ENCODE results near the gene TRAF6.
"Not testable (repeated sequence)": the region's sequence is repeated elsewhere in the genome, so short reads cannot be mapped to it uniquely, and the experiment has no call there.

Gene TRAF6

GRCh38 chr11:36492724-36493304, 17.3 kb downstream of the TRAF6 start:
- peak; percentile 55 to 65 for DNase-seq

GRCh38 chr11:36490026-36490806, 19.9 kb downstream of the TRAF6 start:
- DNase-seq, result no peak

DNA sequence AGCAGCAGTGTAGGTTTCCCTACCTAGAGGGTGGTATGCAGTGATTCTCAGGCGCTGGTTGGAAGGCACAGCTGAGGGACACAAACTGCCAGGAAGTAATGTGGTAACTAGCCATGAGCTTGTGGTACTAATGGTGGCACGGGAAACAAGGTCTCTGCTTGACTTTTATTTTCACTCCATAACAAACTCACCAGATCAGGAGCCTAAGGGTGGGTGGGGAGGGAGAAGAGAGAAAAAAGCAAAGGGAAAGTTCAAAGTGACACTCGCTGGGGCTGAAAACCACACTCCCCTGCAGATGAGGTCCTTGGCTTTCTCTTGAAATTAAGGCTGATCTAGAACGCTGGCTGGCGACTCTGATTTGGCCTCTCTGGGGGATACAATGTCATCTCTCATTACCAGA, 22.0 kb downstream of the TRAF6 start:
- no peak for DNase-seq

GRCh38 chr11:36487619-36488018, 22.5 kb downstream of the TRAF6 start:
- no peak for DNase-seq

DNA sequence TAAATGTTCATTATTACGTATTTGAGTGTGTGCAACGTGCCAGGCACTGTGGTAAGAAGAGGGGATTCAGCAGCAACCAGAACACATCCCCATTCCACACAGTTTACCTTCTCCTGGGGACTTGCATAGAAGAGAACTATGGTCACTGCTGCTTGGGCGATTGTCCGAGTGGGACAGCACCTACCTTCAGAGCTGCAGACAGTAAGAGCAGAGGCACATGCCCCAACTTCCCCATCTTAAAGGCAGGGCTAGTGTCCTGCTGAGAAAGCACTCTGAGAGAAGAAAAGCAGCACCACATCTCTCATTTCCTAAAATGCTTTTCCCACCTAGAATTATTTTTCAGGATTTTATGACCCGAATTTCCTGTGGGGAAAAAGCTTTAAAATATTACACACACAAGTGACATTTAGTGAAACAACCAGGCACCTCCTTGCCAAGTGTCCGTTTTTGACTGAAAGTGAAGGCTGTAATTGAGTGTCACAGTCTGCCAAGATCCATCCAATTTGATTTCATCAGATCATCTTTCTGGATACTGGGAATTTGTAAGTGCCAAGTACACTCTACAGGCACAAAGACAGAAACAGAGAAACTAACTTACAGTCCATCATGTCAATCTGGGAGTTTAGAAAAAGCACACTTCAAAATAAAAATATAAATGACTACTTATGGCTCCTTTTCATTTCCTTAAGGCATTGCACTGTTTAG, 24.6 kb downstream of the TRAF6 start:
- no peak for DNase-seq

DNA sequence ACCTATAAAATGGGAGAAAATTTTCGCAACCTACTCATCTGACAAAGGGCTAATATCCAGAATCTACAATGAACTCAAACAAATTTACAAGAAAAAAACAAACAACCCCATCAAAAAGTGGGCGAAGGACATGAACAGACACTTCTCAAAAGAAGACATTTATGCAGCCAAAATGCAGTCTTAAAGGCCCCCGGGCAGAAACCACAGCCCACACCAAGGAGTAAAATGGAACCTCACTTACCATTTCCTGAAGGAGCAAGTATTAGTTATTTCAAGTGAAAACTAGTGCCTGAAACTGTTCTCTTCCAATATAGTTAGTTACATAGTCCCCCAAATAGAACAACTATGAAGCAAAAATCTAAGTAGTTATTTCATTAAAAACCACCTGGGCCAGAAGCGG, 27.0 kb downstream of the TRAF6 start:
- not testable (repeated sequence) for DNase-seq

DNA sequence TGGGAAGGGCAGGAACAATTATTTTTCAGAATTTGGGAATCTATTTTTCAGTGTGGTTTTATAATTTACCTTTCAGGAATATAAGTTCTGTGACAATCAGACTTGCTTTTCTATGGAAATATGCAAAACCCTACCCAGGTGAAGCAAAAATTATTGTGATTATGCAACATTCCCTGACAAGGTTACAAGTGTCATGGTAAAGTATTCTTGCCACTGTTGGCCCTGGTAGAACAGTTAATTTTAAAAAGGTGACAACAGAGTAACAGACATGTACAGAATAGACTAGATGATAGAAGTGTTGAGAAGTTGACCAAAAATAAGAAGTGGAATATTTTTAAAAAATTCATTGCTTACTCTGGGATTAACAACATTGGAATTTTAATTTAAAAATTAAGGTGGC, 29.2 kb downstream of the TRAF6 start:
- no peak for DNase-seq

DNA sequence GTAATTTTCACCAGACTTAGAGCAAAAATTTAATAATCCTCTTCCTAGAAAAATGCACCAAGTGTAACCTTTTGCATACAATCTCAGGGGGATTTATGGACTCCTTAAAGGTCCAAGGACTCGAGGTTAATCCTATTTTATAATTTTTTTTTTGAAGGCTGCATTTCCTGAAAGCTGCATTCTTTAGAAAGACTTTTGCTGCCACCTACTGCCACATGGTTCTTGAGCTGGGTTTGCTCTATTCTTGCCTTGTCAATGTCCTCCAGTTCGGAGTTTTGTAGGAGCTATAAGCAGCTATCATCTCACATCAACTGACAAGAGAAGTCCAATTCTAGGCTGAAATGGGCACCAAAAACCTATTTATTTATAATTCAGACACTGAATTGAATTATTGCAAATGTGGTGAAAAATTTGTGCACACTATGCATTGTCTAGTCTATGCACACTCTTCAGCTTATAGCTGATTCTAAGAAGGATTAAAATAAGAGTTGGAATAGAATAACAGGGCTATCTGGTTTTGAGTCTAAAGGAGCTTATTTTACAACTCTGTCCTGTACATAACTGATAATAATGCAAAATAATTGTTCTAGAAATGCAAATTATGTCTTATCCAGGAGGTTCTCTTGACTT, 31.3 kb downstream of the TRAF6 start:
- peak; percentile 49 to 66 for DNase-seq

- DNase-seq, result no peak
Observed at GRCh38 chr11:36475192-36475591, 34.9 kb downstream of the TRAF6 start.

DNA sequence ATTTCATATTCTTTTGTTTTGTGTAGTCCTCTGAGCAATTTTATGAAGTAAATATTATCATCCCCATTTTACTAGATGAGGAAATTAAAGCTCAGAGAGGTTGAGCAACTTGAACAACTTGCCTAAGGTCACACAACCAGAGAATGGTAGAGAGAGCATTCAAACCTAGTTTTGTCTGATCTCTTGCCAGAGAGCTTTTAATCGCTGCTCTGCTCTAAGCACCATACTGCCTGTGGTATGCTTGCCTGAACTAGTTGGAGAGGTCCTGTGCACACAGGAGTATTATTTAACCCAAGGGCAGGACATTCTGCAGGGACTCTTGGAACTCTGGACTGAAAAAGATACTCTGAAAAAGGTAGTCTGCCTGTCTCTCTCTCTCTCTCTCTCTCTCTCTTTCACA, 38.5 kb downstream of the TRAF6 start:
- no peak for DNase-seq

GRCh38 chr11:36469881-36470802, 39.9 kb downstream of the TRAF6 start:
- DNase-seq, result no peak

DNA sequence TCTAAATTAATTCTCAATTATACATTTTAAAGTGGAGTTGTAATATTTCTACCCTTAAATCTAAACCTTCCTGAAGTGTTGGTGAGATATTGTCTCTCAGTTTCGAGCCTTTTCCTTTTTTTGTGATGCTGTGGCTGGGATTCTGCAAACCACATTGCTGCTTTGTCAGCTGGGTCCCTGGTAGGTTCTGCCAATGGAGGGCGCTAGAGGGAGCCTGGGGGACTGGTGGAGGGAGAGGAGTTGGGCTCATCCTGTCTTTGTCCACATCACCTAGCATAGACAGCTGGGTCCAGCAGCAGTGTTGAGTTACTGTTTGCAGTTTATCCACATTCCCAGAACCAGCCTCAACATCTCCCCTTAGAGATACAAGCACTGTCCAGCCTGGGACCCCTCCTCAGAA, 41.0 kb downstream of the TRAF6 start:
- DNase-seq, result no peak

GRCh38 chr11:36467916-36468315, 42.2 kb downstream of the TRAF6 start:
- no peak for DNase-seq

DNA sequence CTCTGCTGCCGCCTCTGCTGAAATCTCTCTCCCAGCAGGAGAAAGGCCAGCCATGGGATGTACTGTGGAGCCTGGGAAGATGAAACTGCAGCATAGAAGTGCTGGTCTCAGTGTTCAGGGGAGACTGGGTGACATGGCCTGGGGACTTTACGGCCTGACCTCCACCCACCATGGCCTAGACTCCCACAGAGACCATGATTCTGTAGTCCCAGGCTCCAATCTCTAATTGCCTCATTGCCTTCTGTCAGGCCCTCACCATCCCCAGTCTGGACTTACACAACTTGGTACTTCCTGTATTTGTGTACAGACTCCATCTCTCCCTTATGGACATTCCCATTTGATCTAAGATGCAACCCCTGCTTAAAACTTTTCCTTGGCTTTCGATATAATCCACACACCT, 43.1 kb downstream of the TRAF6 start:
- peak; percentile 30 to 45 for DNase-seq

GRCh38 chr11:36465449-36466163, 44.5 kb downstream of the TRAF6 start:
- DNase-seq, result no peak

- DNase-seq, result no peak
Observed at GRCh38 chr11:36464720-36465119, 45.4 kb downstream of the TRAF6 start.

- DNase-seq, result no peak
Observed at GRCh38 chr11:36463781-36464180, 46.3 kb downstream of the TRAF6 start.

DNA sequence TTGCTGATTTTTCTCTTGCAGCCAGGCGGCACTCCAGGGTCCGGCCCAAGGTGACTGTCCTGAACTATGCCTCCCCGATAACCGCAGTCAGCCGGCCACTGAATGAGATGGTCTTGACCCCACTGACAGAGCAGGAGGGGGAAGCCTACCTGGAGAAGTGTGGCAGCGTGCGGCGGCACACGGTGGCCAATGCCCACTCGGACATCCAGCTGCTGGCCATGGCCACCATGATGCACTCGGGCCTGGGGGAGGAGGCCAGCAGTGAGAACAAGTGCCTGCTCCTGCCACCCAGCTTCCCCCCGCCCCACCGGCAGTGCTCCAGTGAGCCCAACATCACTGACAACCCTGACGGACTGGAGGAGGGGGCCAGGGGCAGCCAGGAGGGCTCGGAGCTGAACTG, 47.8 kb downstream of the TRAF6 start:
- no peak for DNase-seq

GRCh38 chr11:36460220-36460619, 49.9 kb downstream of the TRAF6 start:
- no peak for DNase-seq

- no peak for DNase-seq
Observed at GRCh38 chr11:36459046-36459445, 51.0 kb downstream of the TRAF6 start.

DNA sequence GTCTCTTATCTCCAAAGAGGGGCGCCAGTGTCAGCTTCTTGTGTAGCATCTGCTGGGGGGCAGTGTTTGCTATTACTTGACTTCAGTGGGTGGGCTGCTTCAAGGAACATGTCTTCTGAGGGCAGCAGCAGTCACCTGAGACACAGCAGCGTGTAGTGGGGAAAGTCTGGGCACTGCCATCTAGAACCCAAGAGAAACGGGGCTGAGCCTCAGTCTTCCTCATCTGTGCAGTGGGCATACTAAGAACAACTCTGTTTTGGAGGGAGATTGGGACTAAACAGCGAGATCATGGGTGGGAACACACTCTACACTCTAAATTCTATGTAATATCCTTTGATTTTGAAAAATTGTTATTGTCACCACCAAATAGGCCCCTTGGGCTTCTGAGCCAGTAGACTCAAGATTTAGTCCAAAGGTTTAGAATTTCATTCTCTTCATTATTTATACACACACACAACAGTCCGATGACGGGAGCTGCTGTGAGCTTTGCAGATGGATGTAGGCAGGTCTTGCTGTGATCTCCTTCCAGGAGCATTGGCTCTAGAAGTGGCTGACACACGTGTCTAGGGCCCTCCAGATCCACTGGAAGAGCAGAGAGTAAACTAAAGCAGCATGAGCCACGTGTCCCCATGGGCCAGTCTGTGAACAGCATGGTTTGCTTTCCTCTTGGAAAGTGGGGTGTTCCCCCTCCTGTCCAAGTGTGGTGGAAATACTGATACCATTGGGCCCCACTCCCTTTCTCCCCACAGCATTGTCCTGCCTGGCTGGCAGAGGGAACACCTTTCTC, 51.8 kb downstream of the TRAF6 start:
- DNase-seq, result no peak

Data from AML-193 (cell line).